Stimulated activated CD4-positive, alpha-beta T cell treated with anti-CD3 and anti-CD28 coated beads, Interleukin-2, amount 100 ng/mL, for 24 hours (primary cell): ENCODE data around the gene SCYGR7.
A peak's percentile ranks its signal among the peaks of the same experiment; 100 is the strongest.
"Not testable (repeated sequence)": the region's sequence is repeated elsewhere in the genome, so short reads cannot be mapped to it uniquely, and the experiment has no call there.

Experiments used
- DNase-seq, 2 donors: peaks; one replicate each; pipeline ENCODE4 v3.0.0-alpha.2; 2020

SCYGR7 gene

GRCh38 chr2:227728035-227728434 is at the start of gene SCYGR7:
SCYGR7 (plus strand) TSS chr2:227728335; CDS start chr2:227728335, 0 bp downstream.
- no peak for DNase-seq

GRCh38 chr2:227684258-227684657 is 43.9 kb upstream of the SCYGR7 start:
- no peak for DNase-seq

GRCh38 chr2:227687189-227687588 is 40.9 kb upstream of the SCYGR7 start:
- DNase-seq, result no peak

- no peak for DNase-seq
Measured at GRCh38 chr2:227696990-227697679, 31.0 kb upstream of the SCYGR7 start.

- DNase-seq, result no peak
Measured at GRCh38 chr2:227701556-227701955, 26.6 kb upstream of the SCYGR7 start.

GRCh38 chr2:227703280-227703732 is 24.8 kb upstream of the SCYGR7 start:
- DNase-seq, result no peak

GRCh38 chr2:227703961-227704360 is 24.2 kb upstream of the SCYGR7 start:
- DNase-seq, result no peak

- DNase-seq, result no peak
Measured at GRCh38 chr2:227706859-227707258, 21.3 kb upstream of the SCYGR7 start.

- no peak for DNase-seq
Measured at GRCh38 chr2:227707390-227707789, 20.7 kb upstream of the SCYGR7 start.

GRCh38 chr2:227710986-227711385 is 17.1 kb upstream of the SCYGR7 start:
- no peak for DNase-seq

- DNase-seq, result no peak
Measured at GRCh38 chr2:227713291-227713690, 14.8 kb upstream of the SCYGR7 start.

GRCh38 chr2:227716501-227716900 is 11.6 kb upstream of the SCYGR7 start:
- no peak for DNase-seq

GRCh38 chr2:227717687-227718567 is 10.2 kb upstream of the SCYGR7 start, which contains the start of gene SLC19A3:
SLC19A3 (minus strand) TSS chr2:227718028; CDS start chr2:227702318, 15,710 bp downstream.
- peak in 1 of 2 donors; percentile 30 for DNase-seq

GRCh38 chr2:227719641-227720040 is 8.5 kb upstream of the SCYGR7 start:
- DNase-seq, result no peak

- DNase-seq, result no peak
Measured at GRCh38 chr2:227720680-227721079, 7.5 kb upstream of the SCYGR7 start.

GRCh38 chr2:227722821-227723220 is 5.3 kb upstream of the SCYGR7 start:
- not testable (repeated sequence) for DNase-seq

GRCh38 chr2:227724394-227725039 is 3.6 kb upstream of the SCYGR7 start, which contains the start of gene SCYGR6:
SCYGR6 (minus strand) TSS chr2:227724757; CDS start chr2:227724757, 0 bp downstream.
- DNase-seq, result no peak

- no peak for DNase-seq
Measured at GRCh38 chr2:227739351-227739750, 11.2 kb downstream of the SCYGR7 start.

- peak in 1 of 2 donors; percentile 21 for DNase-seq
Measured at GRCh38 chr2:227740705-227741104, 12.6 kb downstream of the SCYGR7 start.

- no peak for DNase-seq
Measured at GRCh38 chr2:227745594-227745993, 17.5 kb downstream of the SCYGR7 start, which contains the start of gene SCYGR8. SCYGR8 (plus strand) TSS chr2:227745894; CDS start chr2:227745894, 0 bp downstream.

- peak in 1 of 2 donors; percentile 11 for DNase-seq
Measured at GRCh38 chr2:227748079-227748478, 19.9 kb downstream of the SCYGR7 start.

GRCh38 chr2:227756261-227756660 is 28.1 kb downstream of the SCYGR7 start:
- not testable (repeated sequence) for DNase-seq
